GM12891 (cell line): ENCODE measurements around the gene SRSF12.

Experiments
- POLR2A ChIP-seq: IDR thresholded peaks from 2 replicates; pipeline ENCODE4 v1.6.1; 2011; ENCODE audit warnings: low read depth, low read length, control low read depth
- TAF1 ChIP-seq: IDR thresholded peaks from 2 replicates; pipeline ENCODE4 v1.6.1; 2011; ENCODE audit warnings: low read depth, low read length, control low read depth

GRCh38 chr6:89122625-89123024 lies 4.8 kb upstream of the SRSF12 start:
- TF ChIP-seq TAF1 (no peak), POLR2A (no peak)
